Naive thymus-derived CD8-positive, alpha-beta T cell (primary cell): ENCODE measurements around the gene ANO2. TPM values are rescaled to one million over a fixed set of nuclear protein-coding genes. Genes with fewer than 3 reads are reported as not detected.
A peak's percentile ranks its signal among the peaks of the same experiment; 100 is the strongest.
"Not testable (repeated sequence)": the region's sequence is repeated elsewhere in the genome, so short reads cannot be mapped to it uniquely, and the experiment has no call there.

Source experiments
- ATAC-seq, 2 donors: fragments of 150-1000 bp; cut with Tn5 transposase in 1 of 2; sonication (Bioruptor Pico), chemical (Tn5 transposase) in 1 of 2; 1 replicate in 1 of 2; 2 replicates in 1 of 2; pipeline ENCODE4 v1.10.0; 2021; ENCODE audit warnings: mild to moderate bottlenecking in 2 of 2, moderate library complexity in 2 of 2
- POLR2A ChIA-PET: fragments of 350-600 bp; sonication (Branson Sonifier 250); formaldehyde crosslinking; loops from one replicate; lab custom pipeline; 2021; ENCODE audit warnings: antibody characterized with exemption; lab: Charles Lee
- DNase-seq, 10 donors: peaks; one replicate each; pipeline versions ENCODE4 v3.0.0 to v3.0.0-alpha.2; 2020 to 2022
- H3K27ac Mint-ChIP-seq, 10 donors: one replicate each; pipeline ENCODE4 v1.8.0; 2020 to 2022; ENCODE audit warnings: mild to moderate bottlenecking in 10 of 10, mixed read lengths in 10 of 10, moderate library complexity in 4 of 10, inconsistent platforms in 1 of 10
- H3K27me3 Mint-ChIP-seq, 5 donors: one replicate each; pipeline ENCODE4 v1.8.0; 2021 to 2022; ENCODE audit warnings: mixed read lengths in 5 of 5
- H3K36me3 Mint-ChIP-seq, 3 donors: one replicate each; pipeline ENCODE4 v1.8.0; 2020 to 2022; ENCODE audit warnings: mixed read lengths in 3 of 3, mild to moderate bottlenecking in 2 of 3, inconsistent platforms in 1 of 3
- H3K4me1 Mint-ChIP-seq, 4 donors: one replicate each; pipeline ENCODE4 v1.8.0; 2021 to 2022; ENCODE audit warnings: mixed read lengths in 4 of 4
- H3K4me3 Mint-ChIP-seq, 10 donors: one replicate each; pipeline ENCODE4 v1.8.0; 2020 to 2022; ENCODE audit warnings: mild to moderate bottlenecking in 10 of 10, mixed read lengths in 10 of 10, moderate library complexity in 6 of 10, inconsistent platforms in 1 of 10
- H3K9me3 Mint-ChIP-seq, 9 donors: one replicate each; pipeline ENCODE4 v1.8.0; 2020 to 2022; ENCODE audit warnings: mixed read lengths in 9 of 9, mild to moderate bottlenecking in 3 of 9, inconsistent platforms in 1 of 9, moderate library complexity in 1 of 9
- polyA plus RNA-seq, 3 donors: library from polyadenylated mRNA; unstranded; fragments of 300-500 nt; fragmentation: Illumina TruSeq; gene quantifications; one replicate each; pipeline ENCODE4 v1.2.3, GENCODE V29; 2021
- total RNA-seq, 8 experiments: library from RNA in 2 of 8; stranded (reverse) in 2 of 8; gene quantifications; one replicate each; pipeline ENCODE4 v1.2.3 and lab custom pipeline; 2021 to 2026

ANO2 gene
- total and polyA plus RNA-seq, 5 experiments from 2014 or later = not detected

DNA sequence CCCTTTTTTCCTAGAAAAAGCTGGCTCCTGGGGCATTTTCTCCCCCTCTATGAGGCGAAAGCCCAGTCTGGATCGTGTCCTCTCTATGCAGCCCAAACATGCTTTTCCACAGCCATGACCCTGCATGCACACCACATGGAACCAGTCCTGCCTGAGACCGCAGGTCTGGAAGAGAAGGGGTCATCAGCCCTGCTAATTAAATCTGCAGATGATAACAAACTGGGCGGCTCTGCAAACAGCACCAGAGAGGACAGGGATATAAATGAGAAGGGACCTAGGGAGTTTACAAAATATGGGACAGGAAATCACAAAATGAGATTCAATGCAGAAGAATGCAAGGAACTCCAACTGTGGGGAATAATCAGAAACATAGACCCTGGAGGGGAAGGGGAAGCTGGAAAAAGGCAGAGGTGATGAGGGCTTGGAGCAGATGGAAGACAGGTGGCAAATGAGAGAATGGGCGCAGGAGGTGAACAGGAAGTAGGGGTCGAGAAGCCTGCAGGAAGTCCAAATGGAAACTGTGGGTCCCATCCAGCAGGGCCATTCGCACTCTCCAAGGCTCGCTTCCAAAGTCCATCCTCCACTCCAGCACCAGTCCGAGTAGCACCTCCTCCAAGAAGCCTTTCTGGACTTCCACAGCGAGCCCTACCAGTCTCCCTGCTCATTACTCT is 76.3 kb downstream of the ANO2 start:
- peaks cover 0 to 10% (median 3%) of the 10 kb centered on the region in 5 donors for H3K27me3 Mint-ChIP-seq
- ATAC-seq = no peak
- H3K4me3 Mint-ChIP-seq = no peak overlapping the region
- peak overlapping the region in 1 of 10 donors; percentile 73 for H3K27ac Mint-ChIP-seq
- no peaks in the 10 kb centered on the region for H3K36me3 Mint-ChIP-seq
- no peaks in the 10 kb centered on the region for H3K4me1 Mint-ChIP-seq
- POLR2A ChIA-PET = no interaction called here
- DNase-seq = no peak
- H3K9me3 Mint-ChIP-seq = no peaks in the 10 kb centered on the region

DNA sequence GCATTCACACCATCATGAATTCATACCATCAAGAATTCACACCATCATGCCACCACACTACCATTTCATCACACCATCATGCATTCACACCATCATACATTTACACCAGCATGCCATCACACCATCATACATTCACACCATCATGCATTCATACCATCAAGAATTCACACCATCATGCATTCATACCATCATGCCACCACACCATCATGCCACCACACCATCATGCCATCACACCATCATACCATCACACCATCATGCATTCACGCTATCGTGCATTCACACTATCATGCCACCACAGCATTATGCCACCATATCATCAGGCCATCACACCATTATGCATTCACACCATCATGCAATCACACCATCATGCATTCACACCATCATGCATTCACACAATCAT is 79.7 kb downstream of the ANO2 start:
- DNase-seq (no peak), ATAC-seq (no peak)
- Mint-ChIP-seq H3K27ac (no peak overlapping the region), H3K4me1 (no peaks in the 10 kb centered on the region), H3K36me3 (no peaks in the 10 kb centered on the region), H3K9me3 (no peaks in the 10 kb centered on the region), H3K4me3 (no peak overlapping the region), H3K27me3 (peaks cover 0 to 4% (median under 1%) of the 10 kb centered on the region in 5 donors)
- POLR2A ChIA-PET = no interaction called here

DNA sequence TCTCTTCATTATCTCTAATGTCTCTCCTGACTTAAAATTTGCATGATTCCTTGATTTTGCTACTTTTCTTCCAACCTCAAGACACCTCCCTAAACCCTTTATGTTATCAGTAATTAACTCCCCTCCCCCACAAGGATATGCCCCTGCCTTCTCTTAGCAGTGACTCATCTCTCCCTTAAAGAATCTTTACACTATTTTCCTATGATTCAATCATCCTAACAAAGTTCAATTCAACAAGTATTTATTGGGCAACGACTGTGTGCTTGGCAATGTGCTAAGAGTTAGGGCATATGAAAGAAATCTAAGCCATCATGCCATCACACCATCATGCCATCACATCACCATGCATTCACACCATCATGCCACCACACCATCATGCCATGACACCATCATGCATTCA is 80.1 kb downstream of the ANO2 start:
- Mint-ChIP-seq H3K4me3 (no peak overlapping the region), H3K27me3 (peaks cover 2 to 6% (median 4%) of the 10 kb centered on the region in 5 donors), H3K9me3 (no peaks in the 10 kb centered on the region), H3K36me3 (no peaks in the 10 kb centered on the region), H3K4me1 (peaks cover 0 to 1% (median 0%) of the 10 kb centered on the region in 4 donors), H3K27ac (no peak overlapping the region)
- DNase-seq (no peak), ATAC-seq (no peak)
- POLR2A ChIA-PET = no interaction called here

DNA sequence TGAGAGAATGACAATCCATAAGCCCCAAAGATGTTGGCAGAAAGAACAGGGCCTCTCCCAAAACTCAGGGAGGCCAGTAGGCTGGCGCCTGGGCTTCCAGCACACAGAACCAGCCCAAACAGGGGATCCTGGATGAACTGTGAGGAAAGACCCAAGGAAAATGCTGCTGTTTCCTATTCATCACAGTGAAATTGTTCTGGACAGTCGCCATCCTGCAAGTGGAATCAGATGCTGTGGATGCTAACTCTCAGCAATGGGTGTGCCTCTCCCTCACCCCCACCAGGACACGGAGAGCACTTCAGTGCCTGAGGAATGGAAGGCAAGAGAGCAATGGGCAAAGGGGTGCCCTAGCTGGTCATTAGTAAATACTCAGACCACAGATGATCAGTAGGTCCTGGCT is 80.8 kb downstream of the ANO2 start:
- POLR2A ChIA-PET = no interaction called here
- ATAC-seq (no peak), DNase-seq (no peak)
- Mint-ChIP-seq H3K27me3 (peaks cover 2 to 9% (median 7%) of the 10 kb centered on the region in 5 donors), H3K36me3 (no peaks in the 10 kb centered on the region), H3K9me3 (no peaks in the 10 kb centered on the region), H3K27ac (no peak overlapping the region), H3K4me3 (no peak overlapping the region), H3K4me1 (peaks cover 0 to 2% (median 0%) of the 10 kb centered on the region in 4 donors)

DNA sequence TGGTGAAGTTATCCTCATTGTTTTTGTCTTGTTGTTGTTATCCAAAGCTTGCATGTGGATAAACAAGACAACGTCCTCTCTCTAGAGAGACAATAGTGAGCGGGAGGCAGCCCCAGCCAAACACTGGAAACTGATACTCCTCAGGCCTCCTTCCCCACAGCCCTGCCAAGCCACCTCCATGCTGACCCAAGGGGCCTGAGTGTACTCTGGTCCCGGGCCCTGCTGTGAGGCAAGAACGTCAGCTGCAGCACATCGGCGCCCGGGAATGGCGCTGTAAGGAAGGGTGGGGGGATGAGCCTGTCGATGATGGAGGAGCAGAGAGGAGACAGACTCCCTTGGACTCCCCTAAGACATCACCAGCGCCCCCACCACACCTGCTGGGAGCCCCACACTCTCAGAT is 83.6 kb downstream of the ANO2 start:
- H3K4me3 Mint-ChIP-seq = no peak overlapping the region
- POLR2A ChIA-PET = no interaction called here
- H3K27ac Mint-ChIP-seq = no peak overlapping the region
- peaks cover 2 to 19% (median 4%) of the 10 kb centered on the region in 5 donors for H3K27me3 Mint-ChIP-seq
- H3K4me1 Mint-ChIP-seq = peaks cover 0 to 2% (median 0%) of the 10 kb centered on the region in 4 donors
- no peaks in the 10 kb centered on the region for H3K36me3 Mint-ChIP-seq
- no peaks in the 10 kb centered on the region for H3K9me3 Mint-ChIP-seq
- DNase-seq = no peak
- ATAC-seq = no peak

DNA sequence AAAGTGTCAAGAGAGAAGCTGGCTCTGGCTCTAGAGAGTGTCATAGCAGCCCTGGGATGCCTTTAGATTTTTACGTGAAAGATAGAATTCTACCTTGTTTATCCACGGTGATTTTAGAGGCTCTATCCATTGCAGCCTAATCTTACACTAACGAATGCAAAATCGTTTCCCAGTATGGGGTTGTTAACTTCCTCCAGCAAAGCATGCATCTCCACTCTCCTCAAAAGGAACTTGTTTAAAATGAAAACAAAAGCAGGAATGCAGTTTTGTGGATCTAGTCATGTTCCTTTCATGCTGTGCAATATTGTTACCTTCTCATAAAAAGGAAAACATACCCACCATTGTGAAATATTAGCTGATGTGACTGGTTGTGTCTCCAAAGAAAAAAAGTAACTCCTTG is 88.4 kb downstream of the ANO2 start:
- POLR2A ChIA-PET = no interaction called here
- DNase-seq = no peak
- no peak overlapping the region for H3K4me3 Mint-ChIP-seq
- peaks cover 0 to 2% (median 0%) of the 10 kb centered on the region in 4 donors for H3K4me1 Mint-ChIP-seq
- H3K36me3 Mint-ChIP-seq = no peaks in the 10 kb centered on the region
- ATAC-seq = no peak
- peaks cover 0 to under 1% (median 0%) of the 10 kb centered on the region in 9 donors for H3K9me3 Mint-ChIP-seq
- H3K27ac Mint-ChIP-seq = no peak overlapping the region
- peaks cover 12 to 27% (median 15%) of the 10 kb centered on the region in 5 donors for H3K27me3 Mint-ChIP-seq

DNA sequence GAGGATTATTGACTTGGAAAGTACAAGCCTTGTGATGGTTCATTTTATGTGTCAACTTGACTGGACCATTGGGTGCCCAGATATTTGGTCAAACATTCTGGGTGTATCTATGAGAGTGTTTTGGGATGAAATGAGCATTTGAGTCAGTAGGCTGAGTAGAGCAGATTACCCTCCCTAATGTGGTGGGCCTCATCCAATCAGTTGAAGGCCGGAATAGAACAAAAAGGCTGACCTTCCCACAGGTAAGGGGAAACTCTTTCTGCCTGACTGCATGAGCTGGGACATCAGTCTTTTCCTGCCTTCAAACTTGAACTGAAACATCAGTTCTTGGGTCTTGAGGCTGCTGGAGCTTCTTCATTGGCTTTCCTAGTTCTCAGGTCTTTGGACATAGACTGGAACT is 98.1 kb downstream of the ANO2 start:
- POLR2A ChIA-PET = no interaction called here
- H3K4me3 Mint-ChIP-seq = no peak overlapping the region
- H3K27ac Mint-ChIP-seq = no peak overlapping the region
- DNase-seq = no peak
- H3K9me3 Mint-ChIP-seq = peaks cover 0 to 13% (median 5%) of the 10 kb centered on the region in 9 donors
- peaks cover 0 to 3% (median 0%) of the 10 kb centered on the region in 3 donors for H3K36me3 Mint-ChIP-seq
- H3K27me3 Mint-ChIP-seq = peaks cover 7 to 36% (median 35%) of the 10 kb centered on the region in 5 donors
- ATAC-seq = no peak
- H3K4me1 Mint-ChIP-seq = no peaks in the 10 kb centered on the region

DNA sequence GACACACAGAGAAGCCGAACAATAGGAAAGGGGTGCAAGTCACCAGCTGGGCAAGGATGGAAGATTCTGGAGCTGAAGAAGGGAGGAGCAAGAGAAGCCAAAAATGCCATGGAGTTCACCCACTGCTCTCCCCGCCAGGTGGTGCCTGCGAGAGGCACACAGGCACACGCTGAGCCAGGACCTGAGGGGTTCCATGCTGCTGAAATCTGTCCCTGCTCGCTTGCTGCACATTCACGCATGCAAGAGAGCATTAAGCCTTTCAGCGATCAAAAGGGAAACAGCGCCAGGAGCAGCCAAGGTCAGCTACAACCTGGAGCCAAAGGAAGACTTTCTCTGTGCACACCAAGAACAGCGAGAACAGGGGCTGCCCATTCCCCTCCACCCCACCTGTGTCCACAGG is 104.1 kb downstream of the ANO2 start:
- Mint-ChIP-seq H3K27me3 (peaks cover 6 to 38% (median 19%) of the 10 kb centered on the region in 5 donors), H3K36me3 (no peaks in the 10 kb centered on the region), H3K4me3 (no peak overlapping the region), H3K9me3 (peaks cover 0 to 2% (median 0%) of the 10 kb centered on the region in 9 donors), H3K4me1 (peaks cover 0 to 1% (median 0%) of the 10 kb centered on the region in 4 donors), H3K27ac (no peak overlapping the region)
- POLR2A ChIA-PET = no interaction called here
- ATAC-seq (no peak), DNase-seq (no peak)

DNA sequence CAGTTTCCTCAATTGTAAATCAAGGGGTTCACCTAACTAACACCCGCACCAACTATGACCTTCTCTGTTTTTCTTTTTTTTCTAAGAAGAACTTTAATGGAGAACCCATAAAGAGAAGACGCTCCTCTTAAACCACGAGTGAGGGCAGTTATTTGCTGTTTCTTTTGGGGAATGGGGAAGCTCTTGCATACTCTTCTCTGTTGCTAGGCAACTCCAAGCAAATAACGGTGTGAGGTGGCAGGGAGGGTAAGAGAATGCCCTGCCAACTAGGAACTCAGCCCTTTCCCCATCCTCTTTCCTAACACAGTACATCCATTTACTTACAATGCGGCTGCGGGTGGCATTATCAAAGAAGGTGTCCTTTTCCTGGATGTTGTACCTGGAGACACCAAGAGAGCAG is 114.9 kb downstream of the ANO2 start:
- no peak overlapping the region for H3K27ac Mint-ChIP-seq
- peaks cover 0 to 3% (median 0%) of the 10 kb centered on the region in 3 donors for H3K36me3 Mint-ChIP-seq
- POLR2A ChIA-PET = no interaction called here
- H3K4me1 Mint-ChIP-seq = no peaks in the 10 kb centered on the region
- no peak overlapping the region for H3K4me3 Mint-ChIP-seq
- ATAC-seq = no peak
- no peak for DNase-seq
- H3K27me3 Mint-ChIP-seq = peaks cover 12 to 67% (median 23%) of the 10 kb centered on the region in 5 donors
- peaks cover 0 to 2% (median 0%) of the 10 kb centered on the region in 9 donors for H3K9me3 Mint-ChIP-seq

DNA sequence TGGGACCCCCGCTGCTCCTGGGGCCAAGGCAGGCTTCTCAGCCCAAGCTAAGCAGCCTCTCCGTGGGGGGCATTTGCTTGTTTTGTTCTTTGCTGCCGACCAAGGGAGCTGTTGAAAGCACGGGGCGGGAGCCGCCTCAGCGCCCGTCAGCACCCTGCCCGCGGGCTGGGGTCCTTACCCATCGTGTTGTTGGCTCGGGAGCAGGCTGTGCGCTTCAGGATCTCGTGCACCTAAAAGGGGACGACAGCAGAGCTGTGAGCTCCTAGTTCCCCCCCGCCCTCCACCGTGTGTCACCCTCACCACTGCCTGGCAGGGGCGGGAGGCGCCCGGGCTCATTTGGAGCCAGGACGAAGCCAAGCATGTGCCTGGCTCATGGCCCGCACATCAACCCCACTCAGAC is 117.5 kb downstream of the ANO2 start:
- Mint-ChIP-seq H3K36me3 (peaks cover 0 to 10% (median 0%) of the 10 kb centered on the region in 3 donors), H3K4me1 (no peaks in the 10 kb centered on the region), H3K4me3 (no peak overlapping the region), H3K27me3 (peaks cover 12 to 78% (median 20%) of the 10 kb centered on the region in 5 donors), H3K9me3 (peaks cover 0 to 20% (median 11%) of the 10 kb centered on the region in 9 donors), H3K27ac (no peak overlapping the region)
- ATAC-seq (no peak), DNase-seq (no peak)
- POLR2A ChIA-PET = no interaction called here

DNA sequence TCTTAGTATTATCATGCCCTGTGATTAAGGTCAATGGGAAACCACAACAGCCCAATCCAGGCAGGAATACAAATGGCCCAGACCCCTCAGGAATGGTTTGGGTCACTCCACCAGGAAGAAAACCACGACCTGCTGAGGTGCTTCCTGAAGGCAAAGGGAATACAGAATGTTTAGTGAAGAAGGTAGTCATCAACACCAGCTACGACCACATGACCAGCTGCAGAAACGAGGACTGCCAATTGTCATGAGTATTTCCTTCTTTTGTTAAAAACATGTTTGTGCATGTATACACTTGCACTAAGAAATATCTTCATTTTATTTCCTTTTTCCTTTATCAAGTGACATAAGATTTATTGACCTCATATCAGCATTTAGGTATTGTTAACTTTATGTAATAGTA is 119.3 kb downstream of the ANO2 start:
- POLR2A ChIA-PET, DNase-seq, H3K4me1 Mint-ChIP-seq, H3K4me3 Mint-ChIP-seq, H3K36me3 Mint-ChIP-seq, H3K27ac Mint-ChIP-seq, ATAC-seq: not testable (repeated sequence)
- Mint-ChIP-seq H3K9me3 (peaks cover 0 to 26% (median 14%) of the 10 kb centered on the region in 9 donors), H3K27me3 (peaks cover 8 to 60% (median 17%) of the 10 kb centered on the region in 5 donors)

DNA sequence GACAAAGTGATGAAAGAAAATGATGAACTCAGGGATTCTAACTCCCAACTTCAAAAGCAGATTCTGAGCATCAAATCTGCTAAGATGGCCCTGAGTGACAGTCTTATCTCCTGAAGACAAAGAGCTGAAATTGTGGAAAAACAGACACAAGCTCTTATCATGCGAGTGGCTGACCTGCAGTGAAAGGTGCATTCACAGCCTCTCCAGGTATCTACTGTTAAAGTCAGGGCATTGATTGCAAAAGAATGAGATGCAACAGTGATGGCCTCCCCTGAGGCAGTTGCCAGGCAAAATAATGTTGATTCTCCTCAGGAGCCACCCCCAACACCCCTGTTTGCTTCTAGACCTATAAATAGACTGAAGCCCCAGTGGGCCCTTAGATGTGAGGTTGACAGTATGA is 126.2 kb downstream of the ANO2 start:
- ATAC-seq, DNase-seq, POLR2A ChIA-PET, H3K36me3 Mint-ChIP-seq, H3K4me3 Mint-ChIP-seq, H3K27ac Mint-ChIP-seq, H3K4me1 Mint-ChIP-seq: not testable (repeated sequence)
- peaks cover 10 to 36% (median 16%) of the 10 kb centered on the region in 9 donors for H3K9me3 Mint-ChIP-seq
- peaks cover 2 to 23% (median 9%) of the 10 kb centered on the region in 5 donors for H3K27me3 Mint-ChIP-seq

DNA sequence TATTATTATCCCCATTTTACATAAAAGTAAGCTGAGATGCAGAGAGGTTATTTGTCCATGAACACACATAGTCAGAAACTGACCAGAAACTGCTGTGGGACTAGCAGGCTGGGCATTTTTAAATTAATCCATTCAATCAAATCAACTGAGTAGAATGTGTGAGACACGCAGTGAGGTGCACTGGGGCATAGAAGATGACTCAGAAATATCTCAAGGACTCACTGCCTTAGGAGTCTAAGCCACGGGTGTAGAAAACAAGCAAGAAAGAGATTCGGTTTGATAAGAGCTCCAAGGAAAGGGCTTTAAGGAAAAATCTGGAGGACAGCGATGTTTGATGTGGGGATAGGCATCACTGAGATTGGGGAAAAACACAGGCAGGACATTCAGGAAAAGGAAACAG is 127.8 kb downstream of the ANO2 start:
- DNase-seq (no peak), ATAC-seq (no peak)
- H3K36me3 Mint-ChIP-seq = peaks cover 0 to 7% (median 0%) of the 10 kb centered on the region in 3 donors
- no peak overlapping the region for H3K4me3 Mint-ChIP-seq
- H3K9me3 Mint-ChIP-seq = peaks cover 4 to 25% (median 10%) of the 10 kb centered on the region in 9 donors
- peaks cover 2 to 29% (median 8%) of the 10 kb centered on the region in 5 donors for H3K27me3 Mint-ChIP-seq
- no peaks in the 10 kb centered on the region for H3K4me1 Mint-ChIP-seq
- POLR2A ChIA-PET = no interaction called here
- no peak overlapping the region for H3K27ac Mint-ChIP-seq
